Aorta (tissue), 5 donors: Measurements from ENCODE around the gene TUB. TPM values are rescaled to one million over a fixed set of nuclear protein-coding genes. Genes with fewer than 3 reads are reported as not detected.

ENCODE experiments used
- ATAC-seq: fragments of 200-7000 bp; cut with Tn5 transposase; one replicate; pipeline ENCODE4 v1.9.1; 2022; ENCODE audit warnings: moderate library complexity; ENCODE audit not compliant: low FRiP score
- DNase-seq, 2 donors: peaks; one replicate each; pipeline ENCODE4 v3.0.0-alpha.2; 2020
- H3K27ac ChIP-seq, 2 donors: one replicate each; pipeline ENCODE4 v1.5.1; 2013; ENCODE audit warnings: low read length in 2 of 2, mild to moderate bottlenecking in 2 of 2, moderate library complexity in 2 of 2, control low read depth in 1 of 2, inconsistent platforms in 1 of 2, low read depth in 1 of 2
- H3K27me3 ChIP-seq, 2 donors: one replicate each; pipeline ENCODE4 v1.6.1; 2013; ENCODE audit warnings: control low read depth in 1 of 2, low read length in 1 of 2, mild to moderate bottlenecking in 1 of 2, moderate library complexity in 1 of 2; ENCODE audit not compliant: insufficient read depth in 2 of 2, control insufficient read depth in 1 of 2
- H3K36me3 ChIP-seq, 2 donors: one replicate each; pipeline ENCODE4 v1.6.1; 2013; ENCODE audit warnings: control low read depth in 1 of 2, low read length in 1 of 2, mild to moderate bottlenecking in 1 of 2; ENCODE audit not compliant: insufficient read depth in 2 of 2, control insufficient read depth in 1 of 2
- H3K4me1 ChIP-seq, 2 donors: one replicate each; pipeline ENCODE4 v1.6.1; 2013; ENCODE audit warnings: low read length in 2 of 2, control low read depth in 1 of 2, mild to moderate bottlenecking in 1 of 2, moderate library complexity in 1 of 2; ENCODE audit not compliant: insufficient read depth in 2 of 2, control insufficient read depth in 1 of 2
- H3K4me3 ChIP-seq, 2 donors: one replicate each; pipeline ENCODE4 v1.5.1; 2013; ENCODE audit warnings: low read length in 2 of 2, control low read depth in 1 of 2, mild to moderate bottlenecking in 1 of 2
- H3K9me3 ChIP-seq: one replicate; pipeline ENCODE4 v1.6.1; 2013; ENCODE audit warnings: mild to moderate bottlenecking, low read length; ENCODE audit not compliant: control insufficient read depth
- WGBS, 2 donors: extraction: QIAGEN DNeasy Blood & Tissue Kit; methylation state at CpG; one replicate each; pipeline ENCODE4 v1.1.7; 2013; 5-methylcytosine and 5-hydroxymethylcytosine counted together
- intact Hi-C, 2 donors: fragments of 100-400 bp; cut with DNase I; formaldehyde crosslinking; loops; one replicate each; pipeline versions ENCODE4 v1.14.2 to v1.15.0; 2022
- polyA plus RNA-seq, 2 donors: library from polyadenylated mRNA; stranded (reverse); fragments of 200-250 nt; gene quantifications; one replicate each; pipeline ENCODE4 v1.2.3, GENCODE V29; 2013
- total RNA-seq, 2 donors: library from RNA; stranded (reverse); fragmentation: NEBNext Ultra II Directional; extraction: Animal tissue kit (Norgen Biotek cat#: 25700); gene quantifications; one replicate each; pipeline ENCODE4 v1.2.1, GENCODE V29; 2021
- donor health status: healthy with polysubstance abuse.
- donor health status: Bipolar disorder and iron deficiency.
- donor health status: DM: no; HTN: no; CAD: no.
- donor health status: DM: no; HTN: no; CAD: no.
- donor health status: DM: yes; HTN: yes; CAD: no.

The TUB gene
- total and polyA plus RNA-seq, 4 donors: 1.5 to 12.9 (median 5.0) TPM

- no peaks in the 10 kb centered on the region for H3K27me3 ChIP-seq
- WGBS, 2 donors: 81 to 83% methylated on average over 18 of the region's 18 CpGs
- no peak overlapping the region for H3K4me3 ChIP-seq
Observed at GRCh38 chr11:8071616-8072581, 9.1 kb upstream of the TUB start.

GRCh38 chr11:8075119-8075726 lies 5.8 kb upstream of the TUB start:
- Histone ChIP-seq H3K4me1 (no peaks in the 10 kb centered on the region), H3K27ac (no peak overlapping the region), H3K27me3 (no peaks in the 10 kb centered on the region), H3K4me3 (no peak overlapping the region), H3K36me3 (no peaks in the 10 kb centered on the region), H3K9me3 (no peaks in the 10 kb centered on the region)
- intact Hi-C loops: no loop called here
- no peak for DNase-seq
- 73 to 83% methylated on average over 2 of the region's 2 CpGs for WGBS, 2 donors
- ATAC-seq: no peak

More at GRCh38 chr11:8071616-8072581, 9.1 kb upstream of the TUB start:
- Histone ChIP-seq H3K36me3 (no peaks in the 10 kb centered on the region), H3K27ac (no peak overlapping the region), H3K9me3 (no peaks in the 10 kb centered on the region), H3K4me1 (no peaks in the 10 kb centered on the region)
- intact Hi-C loops: no loop called here
- ATAC-seq: no peak
- peak; percentile 40 to 60 for DNase-seq

- H3K4me3 ChIP-seq: no peak overlapping the region
- ATAC-seq (no peak), DNase-seq (no peak)
- 96% methylated on average over 4 of the region's 4 CpGs for WGBS, 2 donors
- no peaks in the 10 kb centered on the region for H3K4me1 ChIP-seq
- intact Hi-C loops: no loop called here
- H3K27ac ChIP-seq: no peak overlapping the region
- H3K27me3 ChIP-seq: no peaks in the 10 kb centered on the region
- H3K36me3 ChIP-seq: no peaks in the 10 kb centered on the region
- no peaks in the 10 kb centered on the region for H3K9me3 ChIP-seq
Observed at GRCh38 chr11:8079111-8079675, 1.8 kb upstream of the TUB start.

GRCh38 chr11:8080069-8080670 lies 841 bp upstream of the TUB start:
- DNase-seq (peak in 1 of 2 donors; percentile 17), ATAC-seq (no peak)
- no peaks in the 10 kb centered on the region for H3K4me1 ChIP-seq
- intact Hi-C loops: loop anchor here in 1 of 2 donors (10.0 kb wide), 1 partner anchor 175 kb away; no protein-coding TSS in a partner anchor
- H3K4me3 ChIP-seq: no peak overlapping the region
- H3K27me3 ChIP-seq: no peaks in the 10 kb centered on the region
- WGBS, 2 donors: 85 to 87% methylated on average over 24 of the region's 24 CpGs
- H3K27ac ChIP-seq: no peak overlapping the region
- no peaks in the 10 kb centered on the region for H3K9me3 ChIP-seq
- no peaks in the 10 kb centered on the region for H3K36me3 ChIP-seq

GRCh38 chr11:8081591-8082250 lies 710 bp downstream of the TUB start:
- Histone ChIP-seq H3K27me3 (no peaks in the 10 kb centered on the region), H3K27ac (no peak overlapping the region), H3K36me3 (no peaks in the 10 kb centered on the region), H3K4me1 (no peaks in the 10 kb centered on the region), H3K4me3 (peak overlapping the region; percentile 63 to 77), H3K9me3 (no peaks in the 10 kb centered on the region)
- ATAC-seq: peak; percentile 45
- peak; percentile 47 to 77 for DNase-seq
- WGBS, 2 donors: 4 to 7% methylated on average over 24 of the region's 24 CpGs
- intact Hi-C loops: loop anchor here in 1 of 2 donors (10.0 kb wide), 1 partner anchor 177 kb away; no protein-coding TSS in a partner anchor

- no peak overlapping the region for H3K4me3 ChIP-seq
- H3K27me3 ChIP-seq: no peaks in the 10 kb centered on the region
- no peaks in the 10 kb centered on the region for H3K9me3 ChIP-seq
- DNase-seq: peak; percentile 38 to 67
- no peaks in the 10 kb centered on the region for H3K4me1 ChIP-seq
- H3K27ac ChIP-seq: no peak overlapping the region
- 89 to 91% methylated on average over 15 of the region's 15 CpGs for WGBS, 2 donors
- intact Hi-C loops: loop anchor here in 1 of 2 donors (10.0 kb wide), 1 partner anchor 178 kb away; no protein-coding TSS in a partner anchor
- no peaks in the 10 kb centered on the region for H3K36me3 ChIP-seq
- ATAC-seq: peak; percentile 21
Observed at GRCh38 chr11:8082391-8083087, 1.5 kb downstream of the TUB start.

GRCh38 chr11:8083088-8083395 lies 2.0 kb downstream of the TUB start:
- no peaks in the 10 kb centered on the region for H3K36me3 ChIP-seq
- H3K27me3 ChIP-seq: no peaks in the 10 kb centered on the region
- H3K4me3 ChIP-seq: no peak overlapping the region
- 75 to 77% methylated on average over 9 of the region's 9 CpGs for WGBS, 2 donors
- intact Hi-C loops: loop anchor here in 1 of 2 donors (10.0 kb wide), 1 partner anchor 178 kb away; no protein-coding TSS in a partner anchor
- no peaks in the 10 kb centered on the region for H3K4me1 ChIP-seq
- ATAC-seq (no peak), DNase-seq (peak in 1 of 2 donors; percentile 34)
- H3K9me3 ChIP-seq: no peaks in the 10 kb centered on the region
- no peak overlapping the region for H3K27ac ChIP-seq
